Ishikawa (cell line): ENCODE measurements around the gene B4GALT2.

ENCODE experiments used
- CEBPB ChIP-seq: IDR thresholded peaks from 2 replicates; pipeline ENCODE4 v1.6.1; 2012
- CREB1 ChIP-seq: IDR thresholded peaks from 2 replicates; pipeline ENCODE4 v1.6.1; 2012; ENCODE audit warnings: low read depth
- EGR1 ChIP-seq: IDR thresholded peaks from 2 replicates; pipeline ENCODE4 v1.6.1; 2012
- EP300 ChIP-seq: IDR thresholded peaks from 2 replicates; pipeline ENCODE4 v1.6.1; 2012; ENCODE audit warnings: borderline replicate concordance
- FOXM1 ChIP-seq: IDR thresholded peaks from 2 replicates; pipeline ENCODE4 v1.6.1; 2012; ENCODE audit warnings: low read depth, borderline replicate concordance
- MAX ChIP-seq: IDR thresholded peaks from 2 replicates; pipeline ENCODE4 v1.6.1; 2012
- NFIC ChIP-seq: IDR thresholded peaks from 2 replicates; pipeline ENCODE4 v1.6.1; 2012
- RAD21 ChIP-seq: IDR thresholded peaks from 2 replicates; pipeline ENCODE4 v1.6.1; 2012; ENCODE audit warnings: low read depth
- REST ChIP-seq: IDR thresholded peaks from 2 replicates; pipeline ENCODE4 v1.6.1; 2012; ENCODE audit warnings: low read depth, mild to moderate bottlenecking
- TAF1 ChIP-seq: IDR thresholded peaks from 2 replicates; pipeline ENCODE4 v1.6.1; 2012; ENCODE audit warnings: low read depth, mild to moderate bottlenecking
- TCF12 ChIP-seq: IDR thresholded peaks from 2 replicates; pipeline ENCODE4 v1.6.1; 2012; ENCODE audit warnings: low read depth
- TEAD4 ChIP-seq: IDR thresholded peaks from 2 replicates; pipeline ENCODE4 v1.6.1; 2012
- USF1 ChIP-seq: IDR thresholded peaks from 2 replicates; pipeline ENCODE4 v1.6.1; 2012
- YY1 ChIP-seq: IDR thresholded peaks from 2 replicates; pipeline ENCODE4 v1.6.1; 2012; ENCODE audit warnings: low read depth
- ZBTB7A ChIP-seq: IDR thresholded peaks from 2 replicates; pipeline ENCODE4 v1.6.1; 2012; ENCODE audit warnings: low read depth

B4GALT2 gene

GRCh38 chr1:44029911-44030604, 51.0 kb downstream of the B4GALT2 start:
- TF ChIP-seq EP300 (no peak), MAX (peak; percentile 94), TAF1 (peak; percentile 38; the same call in 1 of the 2 replicates), TEAD4 (no peak), EGR1 (peak; percentile 41; the same call in 1 of the 2 replicates), CREB1 (no peak), TCF12 (no peak; the same call in 1 of the 2 replicates), YY1 (no peak), NFIC (peak; percentile 23; the same call in 1 of the 2 replicates), CEBPB (no peak; the same call in 1 of the 2 replicates), REST (no peak), ZBTB7A (peak; percentile 34), FOXM1 (no peak), USF1 (peak; percentile 53), RAD21 (no peak)

GRCh38 chr1:44030605-44031251, 51.7 kb downstream of the B4GALT2 start:
- TF ChIP-seq CEBPB (no peak), YY1 (no peak), FOXM1 (no peak), CREB1 (no peak), NFIC (no peak), RAD21 (no peak), MAX (no peak)

- no peak for TF ChIP-seq EGR1
- no peak for TF ChIP-seq RAD21
- no peak for TF ChIP-seq TCF12
- no peak for TF ChIP-seq EP300
- TF ChIP-seq CREB1, result no peak
- no peak for TF ChIP-seq YY1
- no peak for TF ChIP-seq FOXM1
- peak; percentile 19; the same call in 1 of the 2 replicates for TF ChIP-seq TAF1
- TF ChIP-seq CEBPB, result no peak
- no peak for TF ChIP-seq REST
- peak; percentile 62 for TF ChIP-seq MAX
- TF ChIP-seq TEAD4, result 0 out of 2 replicates have a peak, but pooled peaks have one; percentile 14
- TF ChIP-seq ZBTB7A, result peak; percentile 67; the same call in 1 of the 2 replicates
- TF ChIP-seq USF1, result no peak
- TF ChIP-seq NFIC, result no peak
Measured at GRCh38 chr1:44031252-44032169, 52.5 kb downstream of the B4GALT2 start, which contains the start of gene SLC6A9. TSS of gene SLC6A9 (minus strand) at chr1:44031462. CDS start at chr1:44024277, 7,185 bp downstream.

- TF ChIP-seq CREB1, result no peak
Measured at GRCh38 chr1:44032170-44032790, 53.3 kb downstream of the B4GALT2 start.
